HCT116 (cell line): Measurements from ENCODE around the gene SLC44A5.

ENCODE experiments used
- CTCF ChIP-seq, 3 experiments: fragments of 200-600 bp in 1 of 3; sonication (generic) in 1 of 3; IDR thresholded peaks in 2 of 3; conservative IDR thresholded peaks in 1 of 3; 2 replicates each; pipeline ENCODE4 v1.5.1; 2012 to 2017; ENCODE audit warnings: low read depth in 2 of 3, low read length in 2 of 3, antibody characterized with exemption in 1 of 3, borderline replicate concordance in 1 of 3, control low read depth in 1 of 3, mild to moderate bottlenecking in 1 of 3, mixed read lengths in 1 of 3, mixed run types in 1 of 3, moderate library complexity in 1 of 3; ENCODE audit not compliant: insufficient read depth in 1 of 3
- MAX ChIP-seq: IDR thresholded peaks from 2 replicates; pipeline ENCODE4 v1.6.1; 2012
- POLR2A ChIP-seq: IDR thresholded peaks from 2 replicates; pipeline ENCODE4 v1.7.0; 2011; ENCODE audit warnings: borderline replicate concordance; ENCODE audit not compliant: insufficient read depth, insufficient read length; ENCODE audit errors: extremely low read depth
- POLR2AphosphoS5 ChIP-seq: IDR thresholded peaks from 2 replicates; pipeline ENCODE4 v1.6.1; 2011; ENCODE audit warnings: mild to moderate bottlenecking, low read depth, low read length, moderate library complexity
- RAD21 ChIP-seq: IDR thresholded peaks from 2 replicates; pipeline ENCODE4 v1.6.1; 2012; ENCODE audit warnings: low read depth, mild to moderate bottlenecking
- REST ChIP-seq: IDR thresholded peaks from 2 replicates; pipeline ENCODE4 v1.6.1; 2012; ENCODE audit warnings: low read depth
- SP1 ChIP-seq: IDR thresholded peaks from 2 replicates; pipeline ENCODE4 v1.6.1; 2012; ENCODE audit warnings: low read depth
- YY1 ChIP-seq: IDR thresholded peaks from 2 replicates; pipeline ENCODE4 v1.6.1; 2011; ENCODE audit warnings: low read length, low read depth, moderate library complexity, mild to moderate bottlenecking; ENCODE audit not compliant: insufficient replicate concordance; ENCODE audit errors: extremely low read depth
- ZNF274 ChIP-seq: fragments of 200-500 bp; sonication (Bioruptor generic); IDR thresholded peaks from 2 replicates; pipeline ENCODE4 v1.6.1; 2014; ENCODE audit warnings: mild to moderate bottlenecking, low read depth, low read length, inconsistent platforms

- TF ChIP-seq CTCF (IDR thresholded peaks at IDR 0.05 in 2 of 3, conservative IDR thresholded peaks at IDR 0.05 in 1 of 3; ENCODE audit: borderline replicate concordance in 1 of 3, insufficient read depth in 1 of 3, low read depth in 2 of 3, low read length in 2 of 3), result no peak
- TF ChIP-seq RAD21, result no peak
- no peak for TF ChIP-seq YY1
- TF ChIP-seq SP1, result no peak
- TF ChIP-seq POLR2AphosphoS5, result no peak
- no peak for TF ChIP-seq REST
- no peak for TF ChIP-seq POLR2A
- TF ChIP-seq MAX, result no peak
- TF ChIP-seq ZNF274, result no peak
Observed at GRCh38 chr1:75421371-75421770, 189.5 kb downstream of the SLC44A5 start.
